K562 (cell line): ENCODE results near the gene ARID3C. TPM values are rescaled to one million over a fixed set of nuclear protein-coding genes. Genes with fewer than 3 reads are reported as not detected.
A peak's percentile ranks its signal among the peaks of the same experiment; 100 is the strongest.

Source experiments
- DLX4 ChIP-seq: fragments of 250-450 bp; sonication (Bioruptor Pico); IDR thresholded peaks from 2 replicates; pipeline ENCODE4 v1.6.1; 2021; ENCODE audit warnings: mild to moderate bottlenecking
- ERF ChIP-seq: fragments of 450-650 bp; formaldehyde crosslinking; IDR thresholded peaks from 2 replicates; pipeline ENCODE4 v1.4.0; 2020; ENCODE audit warnings: mild to moderate bottlenecking, mixed read lengths
- ETS1 ChIP-seq: conservative IDR thresholded peaks from 2 replicates; pipeline ENCODE4 v1.6.1; 2011; ENCODE audit warnings: low read depth, mild to moderate bottlenecking, low read length; ENCODE audit not compliant: control insufficient read depth
- FOXJ2 ChIP-seq: fragments of 200-800 bp; sonication (Bioruptor generic); IDR thresholded peaks from 2 replicates; pipeline ENCODE4 v1.6.1; 2016; ENCODE audit warnings: missing genetic modification characterization, missing compliant biosample characterization
- GMEB1 ChIP-seq: fragments of 250-450 bp; sonication (Bioruptor Pico); IDR thresholded peaks from 2 replicates; pipeline ENCODE4 v1.4.0; 2020; ENCODE audit warnings: mild to moderate bottlenecking
- KAT2B ChIP-seq: IDR thresholded peaks from one replicate; pipeline ENCODE4 v1.6.1; 2012; ENCODE audit warnings: low read depth, mild to moderate bottlenecking, control low read depth, inconsistent platforms, low read length, moderate library complexity
- MBD1 ChIP-seq: fragments of 250-450 bp; sonication (Bioruptor Pico); IDR thresholded peaks from 2 replicates; pipeline ENCODE4 v1.8.0; 2022; ENCODE audit warnings: inconsistent platforms
- NR4A1 ChIP-seq, 2 experiments: fragments of 250-450 bp in 1 of 2; fragments of 450-650 bp in 1 of 2; sonication (Bioruptor Pico) in 1 of 2; IDR thresholded peaks; 2 replicates each; pipeline versions ENCODE4 v1.4.0 to v1.6.1; 2016 to 2020; ENCODE audit warnings: mild to moderate bottlenecking in 2 of 2, missing compliant biosample characterization in 1 of 2, missing genetic modification characterization in 1 of 2, moderate library complexity in 1 of 2
- PHB2 ChIP-seq: fragments of 450-650 bp; IDR thresholded peaks from 2 replicates; pipeline ENCODE4 v1.6.1; 2017; ENCODE audit warnings: low read depth
- RAD21 ChIP-seq, 2 experiments: fragments of 250-450 bp in 1 of 2; fragments of 450-650 bp in 1 of 2; sonication (Bioruptor Pico) in 1 of 2; formaldehyde crosslinking in 1 of 2; IDR thresholded peaks in 1 of 2; conservative IDR thresholded peaks in 1 of 2; 2 replicates each; pipeline versions ENCODE4 v1.4.0 to v1.8.0; 2020 to 2022; ENCODE audit warnings: mild to moderate bottlenecking in 2 of 2, moderate library complexity in 1 of 2
- RBM22 ChIP-seq: fragments of 200-400 bp; formaldehyde crosslinking; IDR thresholded peaks from 2 replicates; pipeline ENCODE4 v1.6.1; 2018; ENCODE audit warnings: low read length, low read depth; ENCODE audit not compliant: poor library complexity, severe bottlenecking
- RHOXF2B ChIP-seq: fragments of 250-450 bp; sonication (Bioruptor Pico); conservative IDR thresholded peaks from 2 replicates; pipeline ENCODE4 v1.5.1; 2021
- SMC3 ChIP-seq: conservative IDR thresholded peaks from 2 replicates; pipeline ENCODE4 v1.6.1; 2011; ENCODE audit warnings: low read depth, low read length, improper control_type of control experiment; ENCODE audit not compliant: insufficient read depth
- SNIP1 ChIP-seq: fragments of 450-650 bp; IDR thresholded peaks from 2 replicates; pipeline ENCODE4 v1.7.1; 2017; ENCODE audit warnings: low read depth, mild to moderate bottlenecking
- SNRNP70 ChIP-seq: fragments of 200-400 bp; formaldehyde crosslinking; optimal IDR thresholded peaks from 2 replicates; pipeline ENCODE3; 2017; ENCODE audit warnings: low read depth, low read length
- TARDBP ChIP-seq: fragments of 450-650 bp; IDR thresholded peaks from 2 replicates; pipeline ENCODE4 v1.6.1; 2016
- TEAD4 ChIP-seq, 2 experiments: sonication (generic) in 1 of 2; formaldehyde crosslinking in 1 of 2; IDR thresholded peaks; 2 replicates each; pipeline versions ENCODE4 v1.6.1 to v1.8.0; 2012 to 2022; ENCODE audit warnings: borderline replicate concordance in 1 of 2, inconsistent platforms in 1 of 2, low read length in 1 of 2, mild to moderate bottlenecking in 1 of 2, missing genetic modification reagents in 1 of 2
- TFAM ChIP-seq: fragments of 250-450 bp; sonication (Bioruptor Pico); conservative IDR thresholded peaks from 2 replicates; pipeline ENCODE4 v1.5.0; 2021; ENCODE audit warnings: mild to moderate bottlenecking, moderate library complexity
- THAP7 ChIP-seq: fragments of 250-450 bp; sonication (Bioruptor Pico); IDR thresholded peaks from 2 replicates; pipeline ENCODE4 v1.5.0; 2021
- THRAP3 ChIP-seq: fragments of 450-650 bp; IDR thresholded peaks from 2 replicates; pipeline ENCODE4 v1.6.1; 2016; ENCODE audit warnings: mild to moderate bottlenecking, inconsistent platforms, borderline replicate concordance
- XRCC5 ChIP-seq: fragments of 200-400 bp; formaldehyde crosslinking; IDR thresholded peaks from 2 replicates; pipeline ENCODE4 v1.6.1; 2017; ENCODE audit warnings: low read depth, mild to moderate bottlenecking, low read length
- ZNF184 ChIP-seq: sonication (generic); formaldehyde crosslinking; IDR thresholded peaks from 2 replicates; pipeline ENCODE4 v1.5.0; 2020; ENCODE audit warnings: missing genetic modification reagents
- ZNF212 ChIP-seq: fragments of 450-650 bp; formaldehyde crosslinking; IDR thresholded peaks from 2 replicates; pipeline ENCODE4 v1.4.0; 2020; ENCODE audit warnings: mild to moderate bottlenecking
- polyA plus RNA-seq, 8 experiments: library from polyadenylated mRNA; depleted of rRNA in 4 of 8; stranded (reverse) in 5 of 8; unstranded in 3 of 8; fragments of >200 nt; fragmentation: Nextera tagmentation in 2 of 8; fragmentation: Illumina TruSeq in 1 of 8; extraction: Ambion mirVana in 2 of 8; extraction: Trizol in 1 of 8; gene quantifications; 2 replicates each; pipeline versions ENCODE4 v1.2.1 to v1.2.3, GENCODE V29; 2011 to 2014; ENCODE audit warnings: inconsistent platforms in 1 of 8, missing spikeins in 1 of 8
- total RNA-seq, 7 experiments: library from RNA; depleted of rRNA in 6 of 7; stranded (reverse); fragments of >200 nt in 6 of 7; fragmentation: Illumina TruSeq in 2 of 7; extraction: Trizol in 2 of 7; gene quantifications; 2 replicates each; pipeline versions ENCODE4 v1.2.1 to v1.2.3, GENCODE V29; 2011 to 2021; ENCODE audit warnings: low replicate concordance in 1 of 7

The ARID3C gene
- total and polyA plus RNA-seq, 9 of the 15 experiments (the other 6 are each of a cell fraction or from before 2014, with no cell fraction given): not detected

- no peak for TF ChIP-seq MBD1 (CRISPR knock-in tag)
- no peak for TF ChIP-seq TFAM
- TF ChIP-seq KAT2B: no peak
- TF ChIP-seq NR4A1 (CRISPR knock-in tag; IDR thresholded peaks at IDR 0.05): no peak
- TF ChIP-seq NR4A1 (tag; IDR thresholded peaks at IDR 0.05): no peak
- TF ChIP-seq RBM22: no peak
- no peak for TF ChIP-seq ZNF212 (CRISPR knock-in tag)
- TF ChIP-seq ERF (CRISPR knock-in tag): no peak
- TF ChIP-seq ZNF184 (CRISPR knock-in tag): no peak
- peak; percentile 46; the same call in 1 of the 2 replicates for TF ChIP-seq SMC3
- no peak for TF ChIP-seq RHOXF2B (CRISPR knock-in tag)
- TF ChIP-seq DLX4 (CRISPR knock-in tag): no peak
- no peak for TF ChIP-seq GMEB1 (CRISPR knock-in tag)
- TF ChIP-seq ETS1: no peak
- TF ChIP-seq XRCC5: 0 out of 2 replicates have a peak, but pooled peaks have one; percentile 40
- no peak for TF ChIP-seq THRAP3
- no peak for TF ChIP-seq SNIP1
- TF ChIP-seq SNRNP70: no peak
- TF ChIP-seq RAD21 (CRISPR knock-in tag; conservative IDR thresholded peaks at IDR 0.05 in 1 of 2, IDR thresholded peaks at IDR 0.05 in 1 of 2): peak; percentile 47 to 72
- no peak for TF ChIP-seq THAP7
- TF ChIP-seq PHB2: no peak
- no peak for TF ChIP-seq FOXJ2 (tag)
- no peak for TF ChIP-seq TARDBP
- no peak for TF ChIP-seq TEAD4 (IDR thresholded peaks at IDR 0.05; ENCODE audit: low read length)
- TF ChIP-seq TEAD4 (CRISPR knock-in tag; IDR thresholded peaks at IDR 0.05; ENCODE audit: borderline replicate concordance): no peak
Measured at GRCh38 chr9:34633851-34634550, 5.1 kb upstream of the ARID3C start (continued).
